Panc1 (cell line): Measurements from ENCODE around the gene MIOS.

ENCODE experiments used
- CTCF ChIP-seq: fragments of 450-650 bp; IDR thresholded peaks from 2 replicates; pipeline ENCODE4 v1.5.1; 2017; ENCODE audit warnings: mild to moderate bottlenecking
- POLR2AphosphoS5 ChIP-seq: IDR thresholded peaks from 2 replicates; pipeline ENCODE4 v1.6.1; 2012; ENCODE audit warnings: mild to moderate bottlenecking, low read depth, low read length, moderate library complexity
- REST ChIP-seq, 2 experiments: IDR thresholded peaks; 2 replicates each; pipeline ENCODE4 v1.6.1; 2011 to 2012; ENCODE audit warnings: low read depth in 2 of 2, control low read depth in 1 of 2, low read length in 1 of 2, mild to moderate bottlenecking in 1 of 2, moderate library complexity in 1 of 2; ENCODE audit not compliant: insufficient read depth in 1 of 2

- TF ChIP-seq CTCF (no peak), REST (IDR thresholded peaks at IDR 0.05; ENCODE audit: insufficient read depth in 1 of 2, low read depth in 2 of 2, low read length in 1 of 2) (no peak), POLR2AphosphoS5 (no peak)
These were observed 37.4 kb upstream of the MIOS start for GRCh38 chr7:7529328-7529727.
